Activated CD4-positive, alpha-beta T cell treated with anti-CD3 and anti-CD28 coated beads, Interleukin-2, amount 10 ng/mL, durations not matched to agents 7 days and 5 days (primary cell): ENCODE data around the gene RASSF8. TPM values are rescaled to one million over a fixed set of nuclear protein-coding genes. Genes with fewer than 3 reads are reported as not detected.

Source experiments
- CTCF ChIA-PET: fragments of 350-600 bp; sonication (Branson Sonifier 250); formaldehyde crosslinking; loops from one replicate; lab custom pipeline; 2021; ENCODE audit warnings: antibody characterized with exemption; lab: Charles Lee
- POLR2A ChIA-PET: fragments of 350-600 bp; sonication (Branson Sonifier 250); formaldehyde crosslinking; loops from one replicate; lab custom pipeline; 2021; ENCODE audit warnings: antibody characterized with exemption; lab: Charles Lee
- DNase-seq: peaks from one replicate; pipeline ENCODE4 v3.0.0-alpha.2; 2020
- H3K27ac Mint-ChIP-seq: one replicate; pipeline ENCODE4 v1.8.0; 2021; ENCODE audit warnings: mild to moderate bottlenecking, moderate library complexity, mixed read lengths
- H3K27me3 Mint-ChIP-seq: one replicate; pipeline ENCODE4 v1.8.0; 2021; ENCODE audit warnings: mixed read lengths
- H3K36me3 Mint-ChIP-seq: one replicate; pipeline ENCODE4 v1.8.0; 2021; ENCODE audit warnings: low read depth, mixed read lengths
- H3K4me1 Mint-ChIP-seq: one replicate; pipeline ENCODE4 v1.8.0; 2021; ENCODE audit warnings: mixed read lengths
- H3K4me3 Mint-ChIP-seq: one replicate; pipeline ENCODE4 v1.8.0; 2021; ENCODE audit warnings: mild to moderate bottlenecking, moderate library complexity, mixed read lengths
- H3K9me3 Mint-ChIP-seq: one replicate; pipeline ENCODE4 v1.8.0; 2021; ENCODE audit warnings: mixed read lengths
- total RNA-seq, 2 experiments: library from RNA; stranded (reverse); gene quantifications; one replicate each; pipeline ENCODE4 v1.2.3, GENCODE V29; 2021

The RASSF8 gene
- total RNA-seq, 2 experiments from 2014 or later, result 0.92 to 2.1 TPM

GRCh38 chr12:25985316-25986175 lies 27.1 kb downstream of the RASSF8 start:
- no peaks in the 10 kb centered on the region for H3K36me3 Mint-ChIP-seq
- ChIA-PET POLR2A (no interaction called here), CTCF (no interaction called here)
- H3K4me1 Mint-ChIP-seq, result no peaks in the 10 kb centered on the region
- H3K9me3 Mint-ChIP-seq, result no peaks in the 10 kb centered on the region
- no peak for DNase-seq
- H3K27me3 Mint-ChIP-seq, result no peaks in the 10 kb centered on the region
- H3K27ac Mint-ChIP-seq, result no peak overlapping the region
- no peak overlapping the region for H3K4me3 Mint-ChIP-seq

DNA sequence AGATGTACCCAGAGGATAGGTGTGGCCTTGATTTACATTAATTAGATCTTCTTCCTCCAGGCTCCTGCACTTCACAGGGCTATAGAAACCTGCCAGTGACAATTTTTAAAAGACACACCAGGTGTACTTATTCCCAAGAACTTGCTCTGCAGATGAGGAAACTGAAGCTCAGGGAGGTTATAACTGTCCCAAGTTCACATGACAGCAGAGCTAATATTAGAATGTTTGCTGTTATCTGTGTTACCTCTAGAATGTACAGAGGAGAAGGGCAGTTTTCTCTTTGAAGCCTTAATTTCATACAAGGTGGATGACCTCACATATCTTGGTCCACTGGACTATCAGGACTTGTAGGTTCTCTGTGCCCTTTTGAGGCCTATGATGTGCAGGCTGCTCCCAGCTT lies 27.7 kb downstream of the RASSF8 start:
- Mint-ChIP-seq H3K36me3 (no peaks in the 10 kb centered on the region), H3K4me3 (no peak overlapping the region), H3K4me1 (no peaks in the 10 kb centered on the region), H3K27me3 (no peaks in the 10 kb centered on the region), H3K9me3 (no peaks in the 10 kb centered on the region), H3K27ac (no peak overlapping the region)
- CTCF ChIA-PET, result no interaction called here
- DNase-seq, result no peak
- POLR2A ChIA-PET, result no interaction called here

GRCh38 chr12:25988505-25988904 lies 30.0 kb downstream of the RASSF8 start:
- H3K4me1 Mint-ChIP-seq, result no peaks in the 10 kb centered on the region
- ChIA-PET POLR2A (no interaction called here), CTCF (no interaction called here)
- H3K27me3 Mint-ChIP-seq, result no peaks in the 10 kb centered on the region
- H3K36me3 Mint-ChIP-seq, result no peaks in the 10 kb centered on the region
- no peak overlapping the region for H3K4me3 Mint-ChIP-seq
- DNase-seq, result no peak
- no peak overlapping the region for H3K27ac Mint-ChIP-seq
- no peaks in the 10 kb centered on the region for H3K9me3 Mint-ChIP-seq

DNA sequence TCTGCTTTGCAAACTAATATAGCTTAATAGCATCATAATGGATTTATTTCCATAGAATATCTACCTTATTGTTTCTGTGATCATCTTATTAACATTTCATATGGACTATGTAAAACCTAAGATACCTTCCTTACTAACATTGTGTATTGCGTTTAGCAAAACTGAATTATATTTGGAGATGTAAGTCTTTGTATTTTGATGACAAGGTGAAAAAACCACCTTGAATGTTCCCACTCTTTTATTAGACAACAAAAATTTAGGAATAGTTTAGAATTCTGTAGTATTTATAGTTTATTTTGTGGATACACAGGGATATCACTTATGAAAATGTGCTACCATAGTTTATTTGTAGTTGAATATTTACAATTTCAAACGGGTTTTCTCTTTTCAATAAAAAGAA lies 32.0 kb downstream of the RASSF8 start:
- no peaks in the 10 kb centered on the region for H3K9me3 Mint-ChIP-seq
- POLR2A ChIA-PET, result no interaction called here
- CTCF ChIA-PET, result no interaction called here
- no peak overlapping the region for H3K4me3 Mint-ChIP-seq
- no peaks in the 10 kb centered on the region for H3K36me3 Mint-ChIP-seq
- no peak overlapping the region for H3K27ac Mint-ChIP-seq
- no peaks in the 10 kb centered on the region for H3K4me1 Mint-ChIP-seq
- no peak for DNase-seq
- H3K27me3 Mint-ChIP-seq, result peaks cover 2% of the 10 kb centered on the region

DNA sequence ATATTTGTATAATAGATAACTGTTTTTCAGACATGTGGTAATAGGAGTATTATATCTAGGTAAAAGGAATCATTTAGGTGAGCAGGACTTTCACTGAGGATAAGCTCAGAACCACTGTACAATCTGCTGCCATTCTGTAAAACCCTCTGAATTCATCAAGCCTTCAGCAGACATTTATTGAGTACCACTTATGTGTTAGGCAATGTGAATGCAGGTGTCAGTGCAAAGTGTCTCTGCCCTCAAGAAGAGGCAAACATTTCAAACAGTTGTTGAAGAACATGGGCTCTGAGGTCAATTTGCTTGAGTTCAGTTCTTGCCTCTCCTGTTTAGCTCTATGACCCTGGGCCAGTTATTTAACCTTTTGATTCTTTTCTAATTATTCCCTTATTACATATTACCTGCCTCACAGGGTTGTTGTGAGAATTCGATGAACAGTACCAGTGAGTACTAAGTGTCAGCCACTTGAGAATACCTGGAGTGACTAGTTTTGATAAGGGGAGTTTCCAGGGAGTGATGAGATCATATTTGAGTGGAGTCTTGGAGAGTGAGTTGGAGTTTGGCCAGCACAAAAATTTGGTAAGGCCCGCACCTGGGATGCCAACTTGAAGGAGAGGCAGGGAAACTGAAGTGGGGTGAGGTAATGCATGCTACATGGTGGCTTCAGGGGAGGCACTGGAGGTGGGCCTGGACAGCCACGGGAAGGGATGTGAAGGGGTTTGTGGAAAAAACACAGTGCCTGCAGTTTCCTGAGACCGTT lies 33.7 kb downstream of the RASSF8 start:
- H3K4me1 Mint-ChIP-seq, result no peaks in the 10 kb centered on the region
- DNase-seq, result no peak
- H3K27me3 Mint-ChIP-seq, result peaks cover 2% of the 10 kb centered on the region
- H3K27ac Mint-ChIP-seq, result no peak overlapping the region
- H3K4me3 Mint-ChIP-seq, result no peak overlapping the region
- ChIA-PET CTCF (interaction anchor here (1.1 kb wide), 1 partner anchor 521 kb away, joined by 3 read pairs; no protein-coding TSS in a partner anchor), POLR2A (no interaction called here)
- H3K36me3 Mint-ChIP-seq, result no peaks in the 10 kb centered on the region
- H3K9me3 Mint-ChIP-seq, result no peaks in the 10 kb centered on the region

DNA sequence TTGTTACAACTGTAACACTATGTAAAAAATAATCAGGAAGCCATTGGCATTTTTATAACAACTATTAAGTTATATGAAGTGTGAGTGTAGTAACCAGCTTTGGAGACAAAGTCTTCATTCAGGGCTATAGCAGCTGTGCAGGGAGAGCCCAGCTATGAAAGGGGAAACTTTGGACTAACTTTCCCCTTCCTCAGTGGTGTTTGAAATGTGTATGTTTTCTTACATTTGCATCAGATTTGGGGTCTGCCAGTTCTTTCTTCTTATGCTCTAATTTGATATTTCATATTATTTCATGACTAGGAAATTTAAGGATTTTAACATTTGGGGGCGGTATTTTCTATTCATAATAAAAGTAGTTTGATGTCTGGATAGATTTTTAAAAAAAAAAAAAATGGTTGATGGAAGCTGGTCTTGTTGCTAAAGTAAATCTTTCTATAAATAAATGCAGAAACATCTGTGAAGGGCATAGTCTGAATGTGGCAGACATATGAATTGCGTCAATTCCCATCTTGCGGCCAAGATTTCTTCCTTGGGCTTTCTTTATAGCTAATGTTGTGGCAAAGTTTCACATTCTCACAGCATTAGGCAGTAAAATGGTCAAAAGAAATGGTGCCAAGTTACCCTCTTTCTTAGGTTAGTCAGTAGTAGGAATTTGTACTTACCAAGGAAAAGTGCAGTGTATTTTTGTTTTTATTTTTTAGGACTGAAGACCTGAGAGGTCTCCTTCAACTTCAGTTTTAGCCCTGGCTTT lies 35.6 kb downstream of the RASSF8 start:
- H3K36me3 Mint-ChIP-seq, result no peaks in the 10 kb centered on the region
- ChIA-PET CTCF (no interaction called here), POLR2A (no interaction called here)
- peaks cover 2% of the 10 kb centered on the region for H3K27me3 Mint-ChIP-seq
- no peak overlapping the region for H3K27ac Mint-ChIP-seq
- H3K9me3 Mint-ChIP-seq, result no peaks in the 10 kb centered on the region
- H3K4me1 Mint-ChIP-seq, result no peaks in the 10 kb centered on the region
- no peak overlapping the region for H3K4me3 Mint-ChIP-seq
- DNase-seq, result no peak

DNA sequence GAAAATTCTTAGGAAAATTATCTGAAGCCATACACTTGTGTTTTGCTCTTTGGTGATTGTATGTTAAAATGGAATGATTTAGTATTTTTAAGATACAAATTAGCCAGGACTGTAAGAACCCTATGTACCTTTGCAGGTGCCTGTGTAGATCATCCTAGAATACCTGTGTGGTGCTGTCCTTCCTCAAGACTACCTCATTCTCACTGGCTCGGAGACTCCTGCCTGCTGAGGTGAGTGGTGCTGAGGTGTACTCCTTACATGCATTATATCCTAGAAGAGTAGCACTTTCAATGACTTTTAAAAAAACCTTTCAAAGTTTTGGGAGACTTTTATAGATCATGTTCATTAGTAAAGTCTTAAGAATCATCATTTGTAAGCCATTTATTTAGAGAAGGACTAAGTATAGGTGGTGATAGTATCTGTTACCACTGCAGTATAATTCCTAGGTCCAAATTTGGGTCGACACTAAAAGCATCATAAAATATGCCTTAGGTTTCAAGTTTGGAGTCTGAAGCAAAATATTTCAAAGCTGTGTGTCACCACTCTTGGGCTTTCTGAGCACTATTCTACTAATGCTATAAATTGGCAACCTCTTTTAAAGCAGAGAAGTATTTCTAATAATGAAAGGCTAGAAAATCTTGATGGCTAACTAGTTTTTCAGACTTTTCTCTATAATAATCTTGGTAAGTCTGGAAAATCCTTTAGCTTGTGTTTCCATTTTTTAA lies 36.6 kb downstream of the RASSF8 start:
- H3K27ac Mint-ChIP-seq, result no peak overlapping the region
- no peak overlapping the region for H3K4me3 Mint-ChIP-seq
- no peaks in the 10 kb centered on the region for H3K4me1 Mint-ChIP-seq
- no peak for DNase-seq
- ChIA-PET POLR2A (no interaction called here), CTCF (no interaction called here)
- no peaks in the 10 kb centered on the region for H3K36me3 Mint-ChIP-seq
- H3K9me3 Mint-ChIP-seq, result no peaks in the 10 kb centered on the region
- H3K27me3 Mint-ChIP-seq, result peaks cover 2% of the 10 kb centered on the region

GRCh38 chr12:25995906-25996305 lies 37.4 kb downstream of the RASSF8 start:
- ChIA-PET CTCF (no interaction called here), POLR2A (no interaction called here)
- no peak for DNase-seq
- H3K9me3 Mint-ChIP-seq, result no peaks in the 10 kb centered on the region
- peaks cover 2% of the 10 kb centered on the region for H3K27me3 Mint-ChIP-seq
- H3K4me1 Mint-ChIP-seq, result no peaks in the 10 kb centered on the region
- no peak overlapping the region for H3K27ac Mint-ChIP-seq
- H3K36me3 Mint-ChIP-seq, result no peaks in the 10 kb centered on the region
- H3K4me3 Mint-ChIP-seq, result no peak overlapping the region

DNA sequence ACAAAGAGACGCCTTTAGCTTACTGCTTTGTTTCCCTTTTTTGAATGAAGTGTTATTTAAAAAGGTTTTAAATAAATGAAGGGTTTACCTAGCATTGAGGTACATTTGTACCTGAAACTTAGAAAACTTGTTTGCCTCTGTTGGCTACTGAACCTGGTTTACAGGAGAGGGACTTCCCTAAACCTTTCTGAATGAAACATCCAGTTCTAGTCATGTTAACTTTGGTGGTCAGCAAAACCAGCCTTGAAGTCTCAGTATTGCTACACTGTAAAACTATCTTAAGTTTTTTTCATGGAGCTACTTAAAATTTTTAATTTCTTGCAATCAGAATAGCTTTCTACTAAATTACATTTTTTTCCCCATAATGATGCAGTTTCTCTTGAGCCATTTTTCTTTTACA lies 38.2 kb downstream of the RASSF8 start:
- Mint-ChIP-seq H3K36me3 (no peaks in the 10 kb centered on the region), H3K4me3 (no peak overlapping the region), H3K9me3 (no peaks in the 10 kb centered on the region), H3K27ac (no peak overlapping the region), H3K4me1 (no peaks in the 10 kb centered on the region), H3K27me3 (peaks cover 2% of the 10 kb centered on the region)
- DNase-seq, result no peak
- CTCF ChIA-PET, result no interaction called here
- POLR2A ChIA-PET, result no interaction called here

GRCh38 chr12:25997201-25997963 lies 38.9 kb downstream of the RASSF8 start:
- H3K4me3 Mint-ChIP-seq, result no peak overlapping the region
- no peak overlapping the region for H3K27ac Mint-ChIP-seq
- CTCF ChIA-PET, result no interaction called here
- no peaks in the 10 kb centered on the region for H3K4me1 Mint-ChIP-seq
- H3K9me3 Mint-ChIP-seq, result no peaks in the 10 kb centered on the region
- H3K27me3 Mint-ChIP-seq, result peaks cover 2% of the 10 kb centered on the region
- POLR2A ChIA-PET, result no interaction called here
- H3K36me3 Mint-ChIP-seq, result no peaks in the 10 kb centered on the region
- DNase-seq, result no peak

- ChIA-PET POLR2A (no interaction called here), CTCF (interaction anchor here (0.6 kb wide), 3 partner anchors 47 to 621 kb away, joined by 3 to 6 read pairs (median 3); no protein-coding TSS in a partner anchor)
- Mint-ChIP-seq H3K27ac (no peak overlapping the region), H3K4me1 (no peaks in the 10 kb centered on the region), H3K27me3 (no peaks in the 10 kb centered on the region), H3K9me3 (peaks cover 5% of the 10 kb centered on the region), H3K36me3 (no peaks in the 10 kb centered on the region), H3K4me3 (no peak overlapping the region)
- no peak for DNase-seq
Measured at GRCh38 chr12:26000898-26001297, 42.4 kb downstream of the RASSF8 start.

GRCh38 chr12:26001530-26001929 lies 43.0 kb downstream of the RASSF8 start:
- peaks cover 5% of the 10 kb centered on the region for H3K9me3 Mint-ChIP-seq
- ChIA-PET CTCF (no interaction called here), POLR2A (no interaction called here)
- H3K27me3 Mint-ChIP-seq, result no peaks in the 10 kb centered on the region
- DNase-seq, result no peak
- no peaks in the 10 kb centered on the region for H3K36me3 Mint-ChIP-seq
- H3K4me1 Mint-ChIP-seq, result no peaks in the 10 kb centered on the region
- H3K27ac Mint-ChIP-seq, result no peak overlapping the region
- no peak overlapping the region for H3K4me3 Mint-ChIP-seq
